ENCODE measurements around the gene BMPR1B.
"Not testable (repeated sequence)": the region's sequence is repeated elsewhere in the genome, so short reads cannot be mapped to it uniquely, and the experiment has no call there.

Gene BMPR1B

DNA sequence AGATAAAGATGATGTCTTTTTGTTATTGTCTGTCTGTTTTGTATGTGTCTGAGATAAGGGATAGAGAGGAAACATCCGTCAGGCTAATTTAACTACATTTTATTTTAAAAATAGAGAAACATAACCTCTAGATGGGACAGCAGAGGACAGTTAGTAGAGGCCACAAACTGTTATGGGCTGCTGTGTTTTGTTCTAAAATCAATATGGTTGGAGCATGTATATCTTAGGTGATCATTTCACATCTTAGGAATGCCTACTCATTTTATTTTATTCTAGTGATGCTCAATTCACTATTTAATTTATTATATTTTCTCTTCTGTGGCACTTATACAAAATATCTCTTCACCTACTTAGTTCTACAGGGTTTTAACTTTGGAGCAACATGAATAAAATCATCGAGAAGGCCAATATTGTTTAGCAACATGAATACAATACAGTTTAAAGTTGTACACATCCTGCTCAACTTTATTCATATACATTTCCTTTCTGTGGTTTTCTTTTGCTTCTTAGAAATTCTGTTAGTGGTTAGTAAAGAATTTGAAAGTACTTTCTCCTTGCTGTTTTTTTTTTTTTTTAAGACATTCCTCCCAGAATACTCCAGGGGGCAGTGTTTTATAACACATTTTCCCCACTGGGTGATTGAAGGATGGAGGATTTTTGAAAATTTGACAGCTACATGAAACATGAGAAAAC, 398.1 kb downstream of the BMPR1B start:
- no peak for DNase-seq

DNA sequence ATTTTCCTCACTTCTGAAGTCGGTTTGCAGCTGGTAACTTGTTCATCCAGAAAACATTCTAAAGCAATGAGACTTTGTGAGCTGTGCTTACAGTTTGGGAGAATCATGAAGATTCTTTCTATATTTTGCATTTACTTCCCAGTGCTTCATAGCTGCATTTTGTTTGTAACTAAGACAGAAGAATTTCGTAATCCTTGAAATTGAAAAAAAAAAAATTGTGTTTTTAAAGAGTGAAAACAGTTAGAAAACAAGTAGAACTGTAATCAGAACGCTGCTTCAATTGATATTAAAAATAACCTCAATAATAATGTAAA, 398.7 kb downstream of the BMPR1B start:
- no peak for DNase-seq

GRCh38 chr4:95157596-95157995, 399.8 kb downstream of the BMPR1B start:
- DNase-seq, result no peak

DNA sequence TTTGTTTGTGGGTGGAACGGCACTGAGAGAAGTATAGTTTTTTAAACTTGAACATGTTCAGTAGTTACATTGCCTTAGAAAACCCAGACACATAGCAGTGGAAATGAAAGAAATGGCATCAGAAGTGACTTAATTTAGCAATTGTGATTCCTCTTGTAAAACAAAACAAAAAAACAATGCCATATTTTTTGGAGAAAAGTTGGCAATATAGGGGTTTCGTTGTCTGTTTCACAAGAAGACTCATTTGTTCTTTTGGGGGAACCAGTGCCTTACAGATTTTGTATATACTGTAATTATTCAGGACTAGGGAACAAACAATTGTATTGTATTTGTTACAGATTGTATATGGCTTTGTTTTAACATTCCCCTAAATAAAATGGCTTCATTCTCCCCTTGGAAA, 400.3 kb downstream of the BMPR1B start:
- DNase-seq, result no peak

DNA sequence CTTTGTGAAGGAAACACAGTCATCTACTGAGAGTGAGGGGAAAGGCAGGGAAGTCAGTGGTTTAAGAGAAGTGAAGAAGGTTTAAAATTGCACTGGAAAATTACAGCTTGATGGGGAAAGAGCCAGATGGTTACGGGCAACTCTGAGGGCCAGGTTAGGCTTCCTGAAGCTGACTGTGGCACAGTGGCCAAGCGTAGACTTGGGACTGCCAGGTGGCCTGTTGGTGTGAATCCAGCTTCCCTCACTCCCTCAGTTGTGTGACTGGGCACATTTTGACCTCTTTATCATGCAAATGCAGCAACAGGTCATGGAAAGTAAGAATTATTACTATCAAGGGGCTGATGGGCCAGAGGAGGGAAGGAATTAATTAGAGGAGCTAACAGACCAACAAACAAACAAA, 400.9 kb downstream of the BMPR1B start:
- DNase-seq, result no peak

- no peak for DNase-seq
Observed at GRCh38 chr4:95159384-95159783, 401.6 kb downstream of the BMPR1B start.

GRCh38 chr4:95161781-95162469, 404.2 kb downstream of the BMPR1B start:
- no peak for DNase-seq

- DNase-seq, result no peak
Observed at GRCh38 chr4:95162867-95163266, 405.1 kb downstream of the BMPR1B start.

GRCh38 chr4:95165926-95166524, 408.3 kb downstream of the BMPR1B start:
- DNase-seq, result peak; percentile 36 to 58

GRCh38 chr4:95167805-95168204, 410.1 kb downstream of the BMPR1B start:
- no peak for DNase-seq

DNA sequence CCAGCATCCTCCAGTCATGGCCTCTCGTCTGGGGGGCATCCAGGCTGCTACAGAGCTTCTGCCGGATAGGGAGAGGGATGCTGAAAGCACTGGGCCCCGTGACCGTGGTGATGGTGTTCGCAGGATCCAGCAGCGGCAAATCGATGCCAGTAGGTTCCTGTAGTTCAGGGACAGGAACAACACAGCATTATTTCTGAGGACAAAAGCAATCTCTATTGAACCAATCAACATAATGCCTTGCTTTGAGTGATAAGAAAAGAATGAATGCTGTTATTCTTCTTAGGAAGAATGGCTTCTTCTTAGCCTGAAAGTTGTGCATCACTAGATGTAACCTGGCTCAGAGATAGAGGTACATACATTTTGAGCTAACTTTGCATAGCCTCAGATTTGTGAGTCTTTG, 412.4 kb downstream of the BMPR1B start:
- DNase-seq, result no peak

- not testable (repeated sequence) for DNase-seq
Observed at GRCh38 chr4:95171377-95171776, 413.6 kb downstream of the BMPR1B start.

GRCh38 chr4:95178938-95179337, 421.2 kb downstream of the BMPR1B start:
- no peak for DNase-seq

DNA sequence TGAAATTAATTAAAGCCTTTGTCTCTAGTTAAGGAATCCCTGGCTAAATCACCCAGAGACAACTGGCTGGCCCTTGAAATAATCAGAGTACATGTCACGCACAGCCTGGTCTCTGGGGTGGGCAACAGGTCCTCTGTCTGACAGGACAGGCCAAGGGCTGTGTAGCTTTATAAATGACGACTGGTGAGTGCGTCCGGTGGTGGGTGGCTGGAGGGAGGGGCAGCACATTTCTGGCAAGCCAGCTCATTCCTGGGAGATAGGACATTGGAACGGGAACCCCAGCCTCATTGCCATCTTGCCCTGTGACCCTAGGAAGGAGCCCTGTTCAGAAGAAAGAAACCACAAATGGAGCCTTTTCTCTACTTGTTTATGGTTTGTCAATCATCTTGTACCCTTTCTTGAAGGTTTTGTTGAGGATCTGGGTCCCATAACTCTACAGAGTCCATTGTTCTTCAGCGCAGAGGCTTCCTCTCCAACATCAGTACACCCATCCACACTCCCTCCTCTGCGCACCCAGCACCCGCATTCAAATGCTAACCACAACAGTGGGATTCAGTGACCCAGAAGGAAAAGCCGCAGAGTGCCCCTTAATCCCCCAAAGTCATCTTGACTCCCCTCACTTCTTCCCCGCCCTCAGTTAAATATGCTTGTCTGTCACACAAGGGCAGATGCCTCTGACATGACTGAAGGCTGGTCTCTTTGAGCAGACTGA, 422.9 kb downstream of the BMPR1B start:
- DNase-seq, result no peak

DNA sequence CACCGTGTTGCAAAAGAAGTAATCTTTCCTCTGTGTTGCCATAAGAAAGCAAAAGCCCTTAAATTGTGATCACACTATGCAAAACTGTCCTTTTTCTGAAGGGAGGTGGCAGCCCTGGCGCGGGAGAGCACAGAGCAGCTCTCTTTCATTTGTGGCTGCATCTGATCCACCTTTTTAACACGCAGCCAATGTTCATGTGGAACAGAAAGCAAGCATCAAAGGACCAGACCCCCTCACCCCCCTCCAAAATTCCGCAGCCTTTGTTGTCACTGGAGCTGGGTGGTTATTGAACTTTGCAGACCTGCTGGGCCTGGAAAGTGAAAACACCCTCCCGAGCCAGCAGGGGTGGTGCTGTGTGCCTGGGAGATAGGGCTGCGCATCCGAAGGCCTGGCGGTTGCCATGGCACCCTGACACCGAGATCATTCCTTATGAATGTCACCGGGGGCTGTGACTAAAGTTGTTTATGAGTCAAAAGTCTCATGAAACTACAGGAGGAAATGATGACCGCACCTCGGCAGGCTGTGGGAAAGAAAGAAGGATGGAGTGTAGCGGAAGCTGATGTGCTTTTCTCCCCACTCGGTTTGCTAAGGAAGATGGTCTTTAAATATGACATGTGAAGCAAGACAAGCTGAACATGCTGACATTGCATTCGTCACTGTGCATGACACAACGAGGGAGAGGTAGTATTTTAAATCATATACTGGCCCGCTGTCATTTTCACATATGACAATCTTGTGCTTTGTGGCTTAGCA, 423.7 kb downstream of the BMPR1B start:
- DNase-seq, result no peak

DNA sequence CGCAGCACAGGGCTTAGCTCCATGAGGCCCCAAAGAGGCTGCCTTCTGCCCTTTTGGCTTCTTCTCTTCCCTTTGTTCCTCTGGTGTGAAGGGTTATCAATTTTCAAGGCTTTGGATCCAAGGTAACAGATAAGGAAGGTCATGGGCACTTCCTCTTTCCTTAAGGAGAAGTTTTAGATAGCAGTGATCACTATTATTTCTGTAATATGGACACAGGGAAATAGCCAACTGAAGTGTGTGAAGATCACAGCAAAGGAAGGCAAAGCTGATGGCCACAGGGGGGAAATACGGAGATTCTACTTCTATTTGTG, 424.2 kb downstream of the BMPR1B start:
- no peak for DNase-seq

GRCh38 chr4:95183656-95184408, 426.1 kb downstream of the BMPR1B start:
- no peak for DNase-seq

DNA sequence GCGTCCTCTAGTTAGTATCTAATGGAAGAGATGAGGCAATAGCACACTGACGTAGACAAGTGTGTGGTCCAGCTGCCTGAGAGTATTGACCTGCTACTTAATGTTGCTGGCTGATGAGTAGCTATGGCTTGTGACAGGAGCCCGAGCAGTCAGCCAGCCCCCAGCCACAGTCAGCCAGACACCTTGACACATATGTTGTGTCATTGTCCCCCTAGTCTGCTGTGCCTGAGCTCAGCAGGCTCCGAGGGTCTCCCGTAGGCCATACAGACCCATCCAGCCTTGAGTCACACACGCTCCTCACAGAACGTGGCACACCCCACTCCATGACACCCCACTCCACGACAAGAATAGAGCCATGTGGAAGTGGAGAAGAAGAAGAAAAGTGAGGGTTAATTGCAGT, 428.9 kb downstream of the BMPR1B start:
- no peak for DNase-seq

- DNase-seq, result no peak
Observed at GRCh38 chr4:95188701-95189370, 431.1 kb downstream of the BMPR1B start.

DNA sequence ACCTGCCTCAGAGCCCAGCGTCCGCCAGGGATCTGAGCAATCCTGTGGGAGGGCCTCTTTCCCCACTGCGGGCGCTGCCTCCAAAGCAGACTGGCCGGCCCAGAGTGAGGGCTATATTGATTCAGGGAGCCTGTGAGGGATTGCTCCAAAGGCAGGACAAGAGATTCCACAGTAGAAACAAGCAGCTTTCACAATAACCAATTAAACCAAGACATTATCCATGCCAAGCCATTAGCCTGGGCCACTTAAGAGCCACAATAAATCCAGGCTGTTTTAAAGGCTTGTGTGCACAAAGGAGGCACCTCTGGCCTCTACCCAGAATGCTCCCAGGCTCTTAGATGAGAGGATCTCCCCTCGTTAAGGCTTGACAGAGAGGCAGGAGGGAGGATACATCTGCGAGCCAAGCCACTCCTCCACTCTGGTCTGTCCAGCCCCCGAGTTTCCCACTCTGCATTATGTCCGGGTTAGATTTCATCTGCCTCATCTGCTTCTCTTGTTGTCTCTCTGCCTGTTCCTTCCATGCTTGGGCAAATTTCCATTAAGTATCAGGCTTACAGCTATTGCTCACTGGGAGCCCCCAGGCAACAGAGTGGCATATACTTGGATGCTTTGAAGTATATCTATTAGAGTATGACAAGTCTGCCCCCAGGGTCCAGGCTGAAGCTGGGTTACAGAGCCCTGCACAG, 433.1 kb downstream of the BMPR1B start:
- DNase-seq, result peak; percentile 61 to 88

- DNase-seq, result no peak
Observed at GRCh38 chr4:95191537-95191936, 433.8 kb downstream of the BMPR1B start.
